NCI-H510A treated with DMSO at 0.1 percent for 48 hours (cell line): ENCODE data around the gene F10.

Source experiments
- DNase-seq: peaks from one replicate; lab custom pipeline; 2025; lab: John Stamatoyannopoulos, UW

Gene F10

GRCh38 chr13:113138792-113139551 lies 16.4 kb downstream of the F10 start:
- DNase-seq: no peak

GRCh38 chr13:113139577-113139976 lies 17.0 kb downstream of the F10 start:
- DNase-seq: no peak

GRCh38 chr13:113140677-113141600 lies 18.3 kb downstream of the F10 start:
- no peak for DNase-seq

GRCh38 chr13:113141601-113141970 lies 19.0 kb downstream of the F10 start:
- no peak for DNase-seq

GRCh38 chr13:113142876-113143275 lies 20.3 kb downstream of the F10 start:
- DNase-seq: no peak

GRCh38 chr13:113143466-113144254 lies 21.1 kb downstream of the F10 start:
- no peak for DNase-seq

GRCh38 chr13:113144255-113144629 lies 21.6 kb downstream of the F10 start:
- no peak for DNase-seq

- no peak for DNase-seq
These were observed 22.9 kb downstream of the F10 start for GRCh38 chr13:113145496-113145895.

- no peak for DNase-seq
These were observed 23.5 kb downstream of the F10 start for GRCh38 chr13:113145911-113146598.

- no peak for DNase-seq
These were observed 24.2 kb downstream of the F10 start for GRCh38 chr13:113146750-113147149.

- no peak for DNase-seq
These were observed 24.6 kb downstream of the F10 start for GRCh38 chr13:113147206-113147605.

GRCh38 chr13:113148407-113148806 lies 25.8 kb downstream of the F10 start:
- DNase-seq: no peak

GRCh38 chr13:113148940-113149503 lies 26.4 kb downstream of the F10 start:
- DNase-seq: no peak

- no peak for DNase-seq
These were observed 27.3 kb downstream of the F10 start for GRCh38 chr13:113149711-113150549.

GRCh38 chr13:113150550-113151365 lies 28.2 kb downstream of the F10 start:
- DNase-seq: no peak

- DNase-seq: no peak
These were observed 29.4 kb downstream of the F10 start for GRCh38 chr13:113151745-113152690.

GRCh38 chr13:113152691-113152983 lies 30.0 kb downstream of the F10 start:
- DNase-seq: no peak

- DNase-seq: no peak
These were observed 30.6 kb downstream of the F10 start for GRCh38 chr13:113152984-113153809.
